Gastrocnemius medialis (tissue), 4 donors: ENCODE data around the gene RAX. TPM values are rescaled to one million over a fixed set of nuclear protein-coding genes. Genes with fewer than 3 reads are reported as not detected.
A peak's percentile ranks its signal among the peaks of the same experiment; 100 is the strongest.

Source experiments
- ATAC-seq, 2 donors: fragments of 150-250 bp; one replicate each; pipeline ENCODE4 v1.9.1; 2016
- DNase-seq, 2 donors: peaks; one replicate each; pipeline ENCODE4 v3.0.0-alpha.2; 2019
- H3K27ac ChIP-seq, 4 donors: fragments of 200-600 bp; sonication (generic); 1 replicate in 1 of 4; 2 replicates in 3 of 4; pipeline ENCODE4 v1.5.1; 2016 to 2018; ENCODE audit warnings: mild to moderate bottlenecking in 2 of 4, moderate library complexity in 1 of 4
- H3K27me3 ChIP-seq, 3 donors: fragments of 200-600 bp; sonication (generic) in 2 of 3; 1 replicate in 1 of 3; 2 replicates in 2 of 3; pipeline versions ENCODE4 v1.5.1 to v1.6.0; 2016 to 2019; ENCODE audit warnings: mild to moderate bottlenecking in 1 of 3, moderate library complexity in 1 of 3
- H3K36me3 ChIP-seq, 2 donors: fragments of 200-600 bp; sonication (generic) in 1 of 2; one replicate each; pipeline ENCODE4 v1.5.1; 2017 to 2018
- H3K4me1 ChIP-seq, 2 donors: fragments of 200-600 bp; sonication (generic) in 1 of 2; one replicate each; pipeline ENCODE4 v1.5.1; 2016 to 2017; ENCODE audit warnings: mild to moderate bottlenecking in 2 of 2
- H3K4me3 ChIP-seq, 4 donors: fragments of 200-600 bp; sonication (generic) in 3 of 4; 1 replicate in 1 of 4; 2 replicates in 3 of 4; pipeline ENCODE4 v1.5.1; 2016 to 2019; ENCODE audit warnings: mild to moderate bottlenecking in 2 of 4
- H3K9me3 ChIP-seq, 3 donors: fragments of 200-600 bp; sonication (generic) in 2 of 3; 1 replicate in 1 of 3; 2 replicates in 2 of 3; pipeline ENCODE4 v1.5.1; 2016 to 2019
- CTCF ChIP-seq, 5 experiments: fragments of 450-650 bp in 3 of 5; fragments of 200-600 bp in 2 of 5; sonication (generic) in 2 of 5; IDR thresholded peaks in 4 of 5; conservative IDR thresholded peaks in 1 of 5; 1 replicate in 4 of 5; 2 replicates in 1 of 5; pipeline ENCODE4 v1.5.1; 2016 to 2019; ENCODE audit warnings: antibody characterized with exemption in 5 of 5, mild to moderate bottlenecking in 3 of 5, moderate library complexity in 3 of 5
- POLR2A ChIP-seq, 2 donors: fragments of 450-650 bp; IDR thresholded peaks; one replicate each; pipeline ENCODE4 v1.6.1; 2017; ENCODE audit warnings: antibody characterized with exemption in 2 of 2, mild to moderate bottlenecking in 2 of 2, moderate library complexity in 2 of 2
- in situ Hi-C, 4 donors: fragments of 200-750 bp; cut with MboI; loops; one replicate each; pipeline versions ENCODE4 v1.15.0 to v1.8.0; 2017; ENCODE audit warnings: low sequenced_read_pairs in 4 of 4
- intact Hi-C: fragments of 100-400 bp; cut with DNase I; formaldehyde crosslinking; loops from one replicate; pipeline ENCODE4 v1.15.1; 2023; ENCODE audit warnings: low total_unique reads
- total RNA-seq, 4 donors: library from RNA; depleted of rRNA; stranded (reverse); fragments of >200 nt; gene quantifications; one replicate each; pipeline versions ENCODE4 v1.1.0 to v1.2.3, GENCODE V29; 2016

RAX gene
- total RNA-seq, 4 donors from 2014 or later = not detected

GRCh38 chr18:59249199-59249774, 24.0 kb downstream of the RAX start:
- no peaks in the 10 kb centered on the region for H3K4me1 ChIP-seq
- no peak for TF ChIP-seq POLR2A (IDR thresholded peaks at IDR 0.05)
- TF ChIP-seq CTCF (IDR thresholded peaks at IDR 0.05 in 4 of 5, conservative IDR thresholded peaks at IDR 0.05 in 1 of 5) = peak in 4 of 5 experiments; percentile 31 to 59 (median 52)
- H3K36me3 ChIP-seq = no peaks in the 10 kb centered on the region
- H3K27ac ChIP-seq = no peak overlapping the region
- H3K4me3 ChIP-seq = no peak overlapping the region
- peaks cover 9 to 10% (median 9%) of the 10 kb centered on the region in 3 donors for H3K27me3 ChIP-seq
- in situ Hi-C loops (no loop called here), intact Hi-C loops (loop anchor here (2.0 kb wide), 1 partner anchor 154 kb away; no protein-coding TSS in a partner anchor)
- H3K9me3 ChIP-seq = no peaks in the 10 kb centered on the region
- DNase-seq = no peak
- ATAC-seq = peak; percentile 23 to 58

DNA sequence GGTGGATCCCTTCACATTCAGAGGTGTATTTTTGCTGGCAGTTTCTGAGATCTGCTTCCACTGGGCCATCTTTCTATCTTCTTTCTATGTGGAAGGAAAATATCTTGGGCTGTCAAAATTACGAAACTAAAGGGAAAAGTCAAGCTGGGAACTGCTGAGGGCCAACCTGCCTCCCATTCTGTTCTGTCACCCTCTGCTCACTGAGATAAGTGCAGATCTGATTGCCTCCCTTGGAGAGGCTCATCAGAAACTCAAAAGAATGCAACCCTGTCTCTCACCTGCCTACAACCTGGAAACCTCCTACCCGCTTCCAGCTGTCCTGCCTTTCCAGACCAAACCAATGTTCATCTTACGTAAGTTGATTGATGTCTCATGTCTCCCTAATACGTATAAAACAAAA, 26.5 kb downstream of the RAX start:
- Histone ChIP-seq H3K27ac (no peak overlapping the region), H3K36me3 (no peaks in the 10 kb centered on the region), H3K9me3 (no peaks in the 10 kb centered on the region), H3K4me3 (no peak overlapping the region), H3K4me1 (no peaks in the 10 kb centered on the region), H3K27me3 (peaks cover 9 to 11% (median 10%) of the 10 kb centered on the region in 3 donors)
- ATAC-seq (no peak), DNase-seq (no peak)
- TF ChIP-seq CTCF (IDR thresholded peaks at IDR 0.05 in 4 of 5, conservative IDR thresholded peaks at IDR 0.05 in 1 of 5) (no peak), POLR2A (IDR thresholded peaks at IDR 0.05) (no peak)
- intact Hi-C loops = no loop called here
- in situ Hi-C loops = no loop called here

DNA sequence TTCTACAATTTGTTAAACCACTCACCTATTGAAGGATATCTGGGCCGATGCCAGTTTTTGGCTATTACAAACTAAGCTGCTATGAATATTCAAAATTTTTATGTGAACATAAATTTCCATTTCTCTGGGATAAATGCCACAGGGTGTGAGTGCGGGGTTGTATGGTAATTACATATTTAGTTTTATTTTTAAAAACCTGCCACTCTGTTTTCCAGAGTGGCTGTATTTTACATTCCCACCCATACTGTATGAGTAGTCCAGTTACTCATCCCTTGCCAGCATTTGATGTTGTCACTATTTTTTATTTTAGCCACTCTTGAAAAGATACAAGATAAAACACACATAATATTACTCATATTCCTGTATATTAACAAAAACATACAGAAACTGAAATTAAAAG, 30.3 kb downstream of the RAX start:
- DNase-seq (no peak), ATAC-seq (no peak)
- Histone ChIP-seq H3K27ac (no peak overlapping the region), H3K4me3 (no peak overlapping the region), H3K27me3 (peaks cover 9 to 11% (median 9%) of the 10 kb centered on the region in 3 donors), H3K36me3 (no peaks in the 10 kb centered on the region), H3K4me1 (no peaks in the 10 kb centered on the region), H3K9me3 (no peaks in the 10 kb centered on the region)
- in situ Hi-C loops (no loop called here), intact Hi-C loops (no loop called here)
- TF ChIP-seq CTCF (IDR thresholded peaks at IDR 0.05 in 4 of 5, conservative IDR thresholded peaks at IDR 0.05 in 1 of 5) (no peak), POLR2A (IDR thresholded peaks at IDR 0.05) (no peak)

GRCh38 chr18:59239642-59240041, 33.6 kb downstream of the RAX start:
- DNase-seq (no peak), ATAC-seq (no peak)
- in situ Hi-C loops (no loop called here), intact Hi-C loops (no loop called here)
- H3K9me3 ChIP-seq = no peaks in the 10 kb centered on the region
- no peak overlapping the region for H3K4me3 ChIP-seq
- H3K36me3 ChIP-seq = no peaks in the 10 kb centered on the region
- no peak overlapping the region for H3K27ac ChIP-seq
- H3K4me1 ChIP-seq = no peaks in the 10 kb centered on the region
- TF ChIP-seq POLR2A (IDR thresholded peaks at IDR 0.05) (no peak), CTCF (IDR thresholded peaks at IDR 0.05 in 4 of 5, conservative IDR thresholded peaks at IDR 0.05 in 1 of 5) (no peak)
- H3K27me3 ChIP-seq = peaks cover 0 to 3% (median 0%) of the 10 kb centered on the region in 3 donors

- Histone ChIP-seq H3K27me3 (no peaks in the 10 kb centered on the region), H3K9me3 (no peaks in the 10 kb centered on the region), H3K4me1 (no peaks in the 10 kb centered on the region), H3K27ac (no peak overlapping the region), H3K36me3 (no peaks in the 10 kb centered on the region), H3K4me3 (no peak overlapping the region)
- DNase-seq (no peak), ATAC-seq (no peak)
- in situ Hi-C loops (no loop called here), intact Hi-C loops (no loop called here)
- TF ChIP-seq CTCF (IDR thresholded peaks at IDR 0.05 in 4 of 5, conservative IDR thresholded peaks at IDR 0.05 in 1 of 5) (no peak), POLR2A (IDR thresholded peaks at IDR 0.05) (no peak)
Measured at GRCh38 chr18:59238385-59238784, 34.9 kb downstream of the RAX start.
